GM21360 (cell line): ENCODE data around the gene TNNI3K.
A peak's percentile ranks its signal among the peaks of the same experiment; 100 is the strongest.

Source experiments
- ATAC-seq: cut with Tn5 transposase; IDR thresholded peaks from one replicate; pipeline ENCODE4 v1.9.1; 2021; ENCODE audit warnings: mild to moderate bottlenecking, moderate library complexity; ENCODE audit not compliant: unreplicated experiment

The TNNI3K gene

GRCh38 chr1:74548961-74549750, 314.0 kb downstream of the TNNI3K start:
- no peak for ATAC-seq

DNA sequence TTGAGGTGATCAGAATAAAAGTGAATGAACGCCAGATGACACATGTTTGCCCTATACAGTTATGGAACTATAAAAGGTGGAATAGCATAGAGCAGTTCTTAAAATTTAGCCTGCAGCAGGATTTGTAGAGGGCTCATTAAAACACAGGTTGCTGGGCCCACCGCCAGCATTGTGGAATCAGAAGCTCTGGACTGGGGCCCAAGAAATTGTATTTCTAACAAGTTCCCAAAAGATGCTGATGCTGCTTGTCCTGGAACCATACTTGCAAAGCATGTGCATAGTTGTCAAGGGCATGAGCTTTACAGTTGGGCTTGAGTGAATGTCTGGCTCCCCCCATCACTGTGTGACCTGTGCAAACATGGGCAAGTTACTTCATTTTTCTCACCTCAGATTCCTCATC, 314.7 kb downstream of the TNNI3K start:
- no peak for ATAC-seq

- ATAC-seq, result no peak
Observed at GRCh38 chr1:74570797-74571492, 335.8 kb downstream of the TNNI3K start.

- no peak for ATAC-seq
Observed at GRCh38 chr1:74571493-74571800, 336.3 kb downstream of the TNNI3K start.

- no peak for ATAC-seq
Observed at GRCh38 chr1:74571891-74572290, 336.7 kb downstream of the TNNI3K start.

DNA sequence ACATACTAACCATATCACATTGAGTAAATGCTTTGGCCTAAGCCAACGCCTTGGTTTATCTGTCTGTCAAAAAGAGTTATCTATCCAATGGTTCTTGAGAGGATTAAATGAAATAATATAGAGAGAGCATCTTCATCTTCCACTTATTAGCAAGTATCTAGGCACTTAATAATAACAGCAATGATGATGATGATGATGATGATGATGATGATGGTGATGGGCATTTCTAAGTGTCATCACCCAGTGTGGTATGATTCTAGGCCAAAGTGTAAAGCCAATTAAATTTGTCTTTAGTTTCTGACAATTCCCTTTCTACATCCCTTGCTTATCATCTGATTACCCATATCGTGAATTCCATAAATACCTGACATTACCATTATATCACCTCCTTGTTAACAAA, 342.9 kb downstream of the TNNI3K start:
- no peak for ATAC-seq

DNA sequence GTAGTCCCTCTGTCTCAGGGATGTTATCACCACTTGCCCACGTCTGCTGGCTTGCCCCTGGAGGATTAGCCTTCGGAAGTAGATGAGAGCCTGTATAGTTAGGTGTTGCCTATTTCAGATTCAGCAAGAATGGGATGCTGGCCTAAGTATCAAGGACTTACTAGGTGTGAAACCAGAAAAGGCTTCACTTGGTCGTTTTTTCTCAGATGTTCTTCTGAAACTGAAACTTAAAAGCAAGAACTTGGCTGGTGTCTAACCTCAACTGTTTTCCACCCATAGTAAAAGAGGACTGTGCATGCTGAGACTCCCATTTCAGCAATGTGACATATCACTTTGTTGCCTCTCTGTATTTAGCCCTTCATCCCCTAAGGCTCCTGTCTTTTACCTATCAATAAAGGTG, 344.2 kb downstream of the TNNI3K start:
- peak; percentile 100 for ATAC-seq

GRCh38 chr1:74583397-74583796, 348.2 kb downstream of the TNNI3K start:
- ATAC-seq, result no peak

- no peak for ATAC-seq
Observed at GRCh38 chr1:74584185-74584584, 349.0 kb downstream of the TNNI3K start.

GRCh38 chr1:74586253-74586897, 351.2 kb downstream of the TNNI3K start:
- ATAC-seq, result peak; percentile 44

DNA sequence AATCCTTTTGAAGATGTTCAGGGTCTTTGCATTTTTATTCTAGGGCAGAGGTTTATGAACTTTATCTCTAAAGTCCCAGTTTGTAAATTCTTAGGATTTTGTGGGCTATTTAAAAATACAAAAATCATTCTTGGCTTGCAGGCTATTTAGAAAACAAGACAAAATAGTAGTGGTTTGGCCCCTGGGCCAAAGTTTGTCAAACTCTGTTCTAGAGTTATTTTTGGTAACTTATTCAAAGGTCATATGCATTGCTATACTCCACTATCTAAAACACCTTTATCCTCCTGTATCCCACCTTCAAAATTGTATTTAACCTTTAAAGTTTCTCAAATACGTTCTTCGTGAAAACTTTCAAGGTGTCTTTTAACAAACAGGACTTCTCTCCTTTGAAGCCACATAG, 352.7 kb downstream of the TNNI3K start:
- ATAC-seq, result no peak

DNA sequence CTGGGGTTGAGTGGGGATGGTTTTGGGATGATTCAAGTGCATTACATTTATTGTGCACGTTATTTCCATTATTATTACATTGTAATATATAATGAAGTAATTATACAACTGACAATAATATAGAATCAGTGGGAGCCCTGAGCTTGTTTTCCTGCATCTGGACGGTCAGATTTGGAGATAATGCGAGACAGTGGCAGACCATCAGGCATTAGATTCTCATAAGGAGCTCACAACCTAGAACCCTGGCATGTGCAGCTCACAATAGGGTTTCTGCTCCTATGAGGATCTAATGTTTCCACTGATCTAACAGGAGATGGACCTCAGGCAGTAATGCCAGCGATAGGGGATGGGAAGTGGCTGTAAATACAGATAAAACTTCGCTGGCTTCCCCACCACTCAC, 355.1 kb downstream of the TNNI3K start:
- ATAC-seq, result no peak

DNA sequence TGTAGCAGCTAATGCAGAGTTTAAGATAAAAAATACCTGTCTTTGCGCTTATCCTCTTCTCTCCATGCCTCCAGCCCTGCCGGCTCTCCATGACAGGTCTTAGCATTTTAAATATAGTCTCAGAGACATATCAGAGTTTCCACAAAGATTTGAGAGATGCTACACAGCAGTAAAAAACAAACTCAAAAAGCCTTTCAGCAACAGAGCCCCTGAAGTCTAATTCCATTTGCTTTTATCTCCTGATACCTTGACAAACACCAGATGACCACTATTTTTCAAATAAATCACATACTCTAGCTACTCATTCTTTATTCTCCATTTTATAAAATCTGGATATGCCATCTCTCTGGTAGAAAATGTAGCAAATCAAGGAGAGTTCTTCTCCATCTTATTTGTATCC, 356.8 kb downstream of the TNNI3K start:
- no peak for ATAC-seq

DNA sequence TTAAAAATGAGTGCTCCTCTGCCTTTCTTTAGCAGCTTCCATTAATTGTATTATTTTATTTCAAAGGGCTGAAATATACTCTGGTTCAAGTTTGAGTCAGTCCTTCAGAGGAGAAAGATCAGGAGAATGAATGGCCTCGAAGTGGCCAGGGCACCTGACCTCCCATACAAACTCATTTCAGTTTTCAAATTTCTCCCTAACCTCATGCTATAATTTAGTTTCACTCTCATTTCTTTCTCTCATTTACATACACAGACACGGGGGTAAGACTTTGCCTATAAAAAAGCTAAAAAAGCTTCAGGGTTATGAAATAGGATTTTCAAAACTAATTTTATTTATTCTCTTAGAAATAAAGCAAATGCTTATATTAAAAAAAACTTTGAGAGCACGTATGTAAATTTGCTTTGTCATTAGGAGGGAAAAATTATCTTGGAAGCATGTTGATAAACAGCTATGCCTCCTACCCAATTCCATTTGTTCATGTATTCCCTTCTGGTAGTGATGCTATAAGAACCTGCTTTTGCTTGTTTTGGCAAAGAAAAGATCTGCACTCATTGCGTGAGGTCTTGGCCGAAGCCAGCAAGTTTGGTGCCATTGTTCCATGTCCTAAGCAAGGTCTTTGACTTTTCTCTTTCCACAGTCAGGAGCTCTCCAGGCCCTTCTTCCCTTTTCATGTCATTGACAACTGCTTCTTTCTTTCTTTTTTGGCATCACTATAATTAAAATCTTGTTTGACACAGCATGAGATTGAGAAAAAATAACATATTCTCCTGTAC, 357.6 kb downstream of the TNNI3K start:
- no peak for ATAC-seq
